Measurements from ENCODE around the gene CKAP5.

Gene CKAP5

GRCh38 chr11:46729110-46730027 lies 116.7 kb downstream of the CKAP5 start:
- TF ChIP-seq, protein P1, sequence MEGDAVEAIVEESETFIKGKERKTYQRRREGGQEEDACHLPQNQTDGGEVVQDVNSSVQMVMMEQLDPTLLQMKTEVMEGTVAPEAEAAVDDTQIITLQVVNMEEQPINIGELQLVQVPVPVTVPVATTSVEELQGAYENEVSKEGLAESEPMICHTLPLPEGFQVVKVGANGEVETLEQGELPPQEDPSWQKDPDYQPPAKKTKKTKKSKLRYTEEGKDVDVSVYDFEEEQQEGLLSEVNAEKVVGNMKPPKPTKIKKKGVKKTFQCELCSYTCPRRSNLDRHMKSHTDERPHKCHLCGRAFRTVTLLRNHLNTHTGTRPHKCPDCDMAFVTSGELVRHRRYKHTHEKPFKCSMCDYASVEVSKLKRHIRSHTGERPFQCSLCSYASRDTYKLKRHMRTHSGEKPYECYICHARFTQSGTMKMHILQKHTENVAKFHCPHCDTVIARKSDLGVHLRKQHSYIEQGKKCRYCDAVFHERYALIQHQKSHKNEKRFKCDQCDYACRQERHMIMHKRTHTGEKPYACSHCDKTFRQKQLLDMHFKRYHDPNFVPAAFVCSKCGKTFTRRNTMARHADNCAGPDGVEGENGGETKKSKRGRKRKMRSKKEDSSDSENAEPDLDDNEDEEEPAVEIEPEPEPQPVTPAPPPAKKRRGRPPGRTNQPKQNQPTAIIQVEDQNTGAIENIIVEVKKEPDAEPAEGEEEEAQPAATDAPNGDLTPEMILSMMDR (conservative IDR thresholded peaks at IDR 0.05; ENCODE audit: low read depth, low read length): no peak
- DNase-seq (ENCODE audit: low read depth): no peak

GRCh38 chr11:46728659-46729040 lies 117.4 kb downstream of the CKAP5 start:
- TF ChIP-seq, protein P1 (conservative IDR thresholded peaks at IDR 0.05; ENCODE audit: low read depth, low read length): no peak
- DNase-seq (ENCODE audit: low read depth): no peak
- H3K4me3 ChIP-seq (ENCODE audit: low read length): no peak overlapping the region

More at GRCh38 chr11:46729110-46730027, 116.7 kb downstream of the CKAP5 start:
- no peak overlapping the region for H3K4me3 ChIP-seq (ENCODE audit: low read length)

DNA sequence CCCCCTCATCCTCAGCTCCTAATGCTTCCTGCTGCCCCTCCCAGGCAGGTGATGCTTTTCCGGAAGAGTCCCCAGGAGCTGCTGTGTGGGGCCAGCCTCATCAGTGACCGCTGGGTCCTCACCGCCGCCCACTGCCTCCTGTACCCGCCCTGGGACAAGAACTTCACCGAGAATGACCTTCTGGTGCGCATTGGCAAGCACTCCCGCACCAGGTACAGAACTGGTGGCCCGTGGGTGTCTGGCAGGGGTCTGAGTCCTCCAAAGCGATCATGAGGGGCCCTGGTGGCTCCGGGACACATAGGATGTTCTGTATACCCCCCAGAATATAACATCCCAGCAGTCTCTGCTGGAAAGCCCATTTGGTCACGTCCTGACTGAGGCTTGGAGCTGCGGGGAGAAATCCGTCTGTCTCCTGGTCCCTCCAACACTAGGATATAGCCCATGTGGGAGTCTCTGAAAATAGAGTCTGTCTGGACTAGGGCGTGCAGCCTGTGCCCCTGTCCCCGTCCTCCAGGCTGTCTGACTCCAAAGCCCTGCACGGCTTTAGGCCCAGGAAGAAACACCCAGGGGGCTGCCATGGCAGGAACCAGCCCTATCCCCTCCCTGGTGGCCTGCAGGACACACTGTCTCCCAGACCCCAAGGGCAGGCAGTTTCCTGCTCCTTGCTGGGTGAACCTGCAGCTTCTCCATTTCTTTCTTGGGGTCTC lies 118.0 kb downstream of the CKAP5 start:
- TF ChIP-seq, protein P1 (conservative IDR thresholded peaks at IDR 0.05; ENCODE audit: low read depth, low read length): no peak
- no peak overlapping the region for H3K4me3 ChIP-seq (ENCODE audit: low read length)
- DNase-seq (ENCODE audit: low read depth): no peak

DNA sequence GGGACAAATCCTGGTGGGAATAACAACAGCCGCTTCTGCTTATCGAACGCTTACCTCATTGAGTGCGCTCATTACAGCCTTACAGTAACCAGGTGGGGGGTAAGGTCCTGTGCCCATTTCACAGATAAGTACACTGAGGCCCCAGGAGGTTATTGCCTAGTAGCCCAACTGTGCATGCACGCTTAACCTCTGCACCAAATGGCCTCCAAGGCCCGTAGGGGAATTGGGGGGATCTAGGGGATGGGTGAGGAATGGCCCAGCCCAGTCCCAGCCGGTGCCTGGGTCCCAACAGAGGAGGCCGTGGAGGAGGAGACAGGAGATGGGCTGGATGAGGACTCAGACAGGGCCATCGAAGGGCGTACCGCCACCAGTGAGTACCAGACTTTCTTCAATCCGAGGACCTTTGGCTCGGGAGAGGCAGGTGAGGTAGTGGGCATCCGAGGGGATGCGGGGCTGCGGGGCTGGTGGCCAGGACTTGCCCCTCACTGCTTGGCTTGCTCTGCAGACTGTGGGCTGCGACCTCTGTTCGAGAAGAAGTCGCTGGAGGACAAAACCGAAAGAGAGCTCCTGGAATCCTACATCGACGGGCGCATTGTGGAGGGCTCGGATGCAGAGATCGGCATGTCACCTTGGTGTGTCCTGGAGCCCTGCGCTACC lies 119.7 kb downstream of the CKAP5 start:
- TF ChIP-seq, protein P1 (conservative IDR thresholded peaks at IDR 0.05; ENCODE audit: low read depth, low read length): no peak
- H3K4me3 ChIP-seq (ENCODE audit: low read length): no peak overlapping the region
- no peak for DNase-seq (ENCODE audit: low read depth)

DNA sequence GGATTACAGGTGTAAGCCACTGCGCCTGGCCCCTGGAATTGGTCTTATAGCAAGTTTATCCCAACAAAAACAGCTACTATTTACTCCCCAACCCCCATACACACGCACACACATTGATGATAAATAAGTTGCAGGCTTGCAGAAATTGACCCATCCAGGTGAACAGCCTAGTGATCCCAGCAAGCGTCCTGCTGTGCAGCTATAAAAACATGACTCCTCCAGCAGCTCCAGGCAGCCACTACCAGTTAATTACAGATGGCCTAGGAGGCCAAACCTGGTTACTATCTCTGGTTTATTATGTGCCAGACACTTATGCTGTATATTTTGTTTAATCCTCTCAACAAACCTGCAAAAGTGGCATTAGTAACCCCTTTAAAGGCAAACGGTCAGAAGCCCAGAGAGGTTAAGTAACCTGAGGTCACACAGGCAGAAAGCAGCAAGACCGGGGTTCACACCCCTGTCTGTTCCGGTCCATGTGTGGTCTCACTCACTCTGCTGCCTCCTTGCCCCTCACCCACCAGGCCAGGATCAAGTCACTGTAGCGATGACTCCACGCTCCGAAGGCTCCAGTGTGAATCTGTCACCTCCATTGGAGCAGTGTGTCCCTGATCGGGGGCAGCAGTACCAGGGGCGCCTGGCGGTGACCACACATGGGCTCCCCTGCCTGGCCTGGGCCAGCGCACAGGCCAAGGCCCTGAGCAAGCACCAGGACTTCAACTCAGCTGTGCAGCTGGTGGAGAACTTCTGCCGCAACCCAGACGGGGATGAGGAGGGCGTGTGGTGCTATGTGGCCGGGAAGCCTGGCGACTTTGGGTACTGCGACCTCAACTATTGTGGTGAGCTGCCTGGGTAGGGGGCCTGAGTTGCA lies 120.5 kb downstream of the CKAP5 start:
- TF ChIP-seq, protein P1 (conservative IDR thresholded peaks at IDR 0.05; ENCODE audit: low read depth, low read length): no peak
- H3K4me3 ChIP-seq (ENCODE audit: low read length): no peak overlapping the region
- no peak for DNase-seq (ENCODE audit: low read depth)

- peak; percentile 10 for DNase-seq (ENCODE audit: low read depth)
- TF ChIP-seq, protein P1 (conservative IDR thresholded peaks at IDR 0.05; ENCODE audit: low read depth, low read length): no peak
- no peak overlapping the region for H3K4me3 ChIP-seq (ENCODE audit: low read length)
These were observed 122.0 kb downstream of the CKAP5 start for GRCh38 chr11:46724088-46724487.

All from retinal pigment epithelial cell (primary cell).